NOMO-1 treated with DMSO at 0.1 percent for 48 hours (cell line): ENCODE measurements around the gene FAM163B.

Experiments used
- DNase-seq: peaks from one replicate; lab custom pipeline; 2025; ENCODE audit not compliant: unreplicated experiment; lab: John Stamatoyannopoulos, UW

Gene FAM163B

DNA sequence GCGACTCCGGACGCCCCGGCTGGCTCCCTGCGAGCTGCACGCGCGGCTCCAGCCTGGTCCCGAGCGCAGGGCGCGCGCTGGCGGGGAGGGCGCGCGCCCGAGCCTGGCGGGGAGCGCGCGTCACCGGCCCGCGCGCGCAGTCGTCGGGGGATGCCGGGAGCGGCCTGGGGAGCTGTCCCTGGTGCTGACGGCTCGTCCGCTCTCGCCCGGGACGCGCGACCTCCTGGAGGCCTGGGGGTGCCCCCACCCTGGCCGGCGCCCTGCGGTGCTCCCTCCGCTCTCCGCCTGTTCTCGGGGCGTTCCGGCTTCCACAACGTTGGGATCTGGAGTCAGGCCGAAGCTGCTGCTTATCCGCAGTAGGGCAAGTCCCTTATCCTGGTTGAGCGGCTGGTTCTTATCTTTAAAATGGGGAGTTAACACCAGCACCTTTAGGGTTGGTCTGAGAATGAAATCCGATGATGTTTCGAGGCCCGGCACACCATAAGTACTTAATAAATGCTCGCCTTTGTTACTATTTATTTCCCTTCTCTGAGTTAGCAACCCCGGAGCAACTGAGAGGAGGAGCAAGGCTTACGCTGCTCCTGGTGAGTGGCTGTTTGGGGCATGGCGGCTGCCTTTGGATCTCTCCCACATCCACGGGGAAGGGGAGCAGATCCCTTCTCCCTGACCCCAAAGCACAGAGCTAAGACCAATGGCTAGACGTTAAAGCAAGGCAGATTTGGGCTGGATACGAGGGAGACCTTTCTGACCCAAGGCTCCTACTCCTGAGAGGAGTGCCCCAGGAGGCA is at the start of gene FAM163B:
FAM163B (minus strand) TSS at position 79 of the 788 bp plus-strand sequence. CDS start 29,166 bp downstream, outside the sequence.
- no peak for DNase-seq

DNA sequence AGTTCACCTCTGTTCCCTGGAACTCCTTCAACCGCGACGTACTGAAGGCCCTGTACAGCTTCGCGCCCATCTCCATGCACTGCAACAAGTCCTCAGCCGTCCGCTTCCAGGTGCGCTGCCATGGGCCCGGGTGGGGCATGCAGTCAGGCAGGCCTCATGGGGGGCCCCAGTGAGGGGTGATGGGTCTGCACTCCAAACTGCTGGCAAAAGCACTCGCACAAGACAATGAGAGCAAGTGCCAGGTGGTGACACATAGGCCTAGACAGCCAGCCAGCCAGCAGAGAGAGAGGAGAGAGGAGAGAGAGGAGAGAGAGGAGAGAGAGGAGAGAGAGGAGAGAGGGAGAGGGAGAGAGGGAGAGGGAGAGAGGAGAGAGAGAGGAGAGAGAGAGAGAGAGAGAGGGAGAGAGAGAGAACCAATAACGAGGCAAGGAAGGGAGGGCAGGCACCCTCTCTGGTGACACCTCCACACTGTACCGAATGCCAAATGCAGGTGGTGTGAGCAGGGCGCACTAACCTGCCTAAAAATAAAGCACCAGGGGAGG is 48.0 kb upstream of the FAM163B start:
- DNase-seq, result no peak

DNA sequence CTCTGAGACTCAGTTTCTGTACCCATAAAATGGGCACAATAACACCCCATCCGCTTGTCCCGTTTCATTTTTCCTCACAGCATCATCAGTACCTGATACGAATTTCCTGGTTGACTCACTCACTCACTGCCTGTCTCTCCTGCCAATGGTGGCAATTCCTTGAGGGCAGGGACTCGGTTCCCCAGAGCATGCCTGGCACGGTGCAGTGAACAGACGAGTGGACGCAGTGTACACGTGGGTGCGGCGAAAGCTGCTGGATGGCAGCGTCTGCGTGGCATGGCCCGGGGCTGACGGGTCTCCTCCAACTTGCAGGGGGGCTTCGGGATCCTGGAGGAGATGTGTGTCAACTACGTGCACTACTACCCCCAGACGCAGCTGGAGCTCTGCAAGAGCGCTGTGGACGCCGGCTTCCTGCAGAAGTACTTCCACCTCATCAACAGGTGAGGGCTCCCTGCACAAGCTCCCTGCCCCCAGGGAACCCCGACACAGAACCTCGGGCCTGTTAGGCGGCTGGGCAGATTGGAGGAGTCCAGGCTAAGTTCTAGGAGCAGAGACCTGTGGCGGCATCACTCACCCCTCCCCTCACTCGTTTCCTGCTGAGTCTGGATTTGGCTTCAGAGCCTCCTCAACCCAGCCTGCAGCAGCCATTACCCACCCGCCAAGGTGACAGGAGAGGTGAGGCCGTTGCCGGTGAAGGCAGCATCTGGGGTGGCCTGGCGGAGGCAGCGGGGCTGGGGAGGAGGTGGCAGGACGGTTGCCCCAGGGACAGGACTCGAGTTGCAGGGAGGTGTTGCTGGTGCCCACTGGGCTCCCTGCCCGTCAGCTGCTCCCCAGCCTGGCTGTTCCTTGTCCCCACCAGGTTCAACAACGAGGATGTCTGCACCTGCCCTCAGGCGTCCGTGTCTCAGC is 47.3 kb upstream of the FAM163B start:
- DNase-seq, result no peak

DNA sequence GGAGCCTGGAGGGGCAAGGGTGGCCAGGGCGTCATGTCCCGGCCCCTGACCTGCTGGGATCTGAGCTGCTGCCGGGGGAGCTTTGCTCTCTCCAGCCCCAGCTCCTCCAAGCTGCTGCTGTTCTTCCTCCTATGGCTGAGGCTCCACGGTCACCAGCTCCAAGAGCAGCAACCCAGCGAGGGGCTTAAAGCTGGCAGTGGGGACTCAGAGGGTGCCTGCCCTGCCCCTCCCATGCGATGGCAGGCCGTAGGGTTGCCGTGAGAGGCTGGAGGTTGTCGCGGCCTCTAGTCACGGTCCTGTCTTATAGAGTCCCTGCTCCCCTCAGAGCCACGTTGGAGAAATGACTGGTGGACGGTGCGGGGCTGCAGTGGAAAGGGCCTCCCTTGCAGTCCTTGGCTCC is 46.5 kb upstream of the FAM163B start:
- no peak for DNase-seq

DNA sequence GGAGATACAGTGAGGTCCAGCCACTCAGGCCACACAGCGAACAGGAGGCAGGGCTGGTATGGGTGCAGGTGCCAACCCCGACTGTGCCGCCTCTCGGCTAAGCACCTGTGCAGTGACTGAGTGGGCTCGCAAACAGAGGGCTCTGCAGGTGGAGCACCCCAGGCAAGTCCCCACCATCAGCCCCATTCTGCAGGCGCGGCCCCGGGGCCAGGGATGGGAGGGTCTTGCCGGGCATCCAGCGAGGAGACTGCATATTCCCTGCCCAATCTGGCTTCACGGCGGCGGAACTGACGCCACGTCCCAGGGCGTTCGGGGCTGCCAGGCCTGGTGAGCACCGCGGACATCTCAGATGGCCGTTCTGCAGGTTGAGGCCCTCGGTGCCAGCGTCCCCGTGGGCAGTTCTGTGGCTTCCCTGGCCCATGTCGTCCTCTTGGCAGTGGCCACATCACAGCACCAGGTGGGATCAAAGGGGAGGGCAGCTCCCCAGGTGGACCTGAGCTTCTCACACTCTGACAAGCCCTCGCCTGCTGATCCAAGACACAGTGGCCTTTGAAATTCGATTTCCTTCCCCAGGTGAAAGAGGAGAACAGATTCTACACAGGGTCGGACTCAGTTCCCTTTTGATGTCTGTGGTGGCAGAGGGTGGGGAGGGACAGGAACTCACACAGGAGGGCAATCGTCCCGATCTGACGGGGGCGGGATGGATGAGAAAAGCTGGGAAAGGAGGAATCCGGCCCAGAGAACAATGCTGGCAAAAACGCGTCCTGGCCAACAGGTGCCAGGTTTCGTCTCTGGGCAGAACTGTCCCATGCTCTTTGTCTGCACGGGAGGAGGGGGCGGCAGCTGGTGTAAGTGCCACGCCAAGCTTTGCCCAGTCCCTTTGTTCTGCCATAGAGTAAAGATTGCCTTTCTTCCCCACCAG is 45.8 kb upstream of the FAM163B start:
- DNase-seq, result no peak

DNA sequence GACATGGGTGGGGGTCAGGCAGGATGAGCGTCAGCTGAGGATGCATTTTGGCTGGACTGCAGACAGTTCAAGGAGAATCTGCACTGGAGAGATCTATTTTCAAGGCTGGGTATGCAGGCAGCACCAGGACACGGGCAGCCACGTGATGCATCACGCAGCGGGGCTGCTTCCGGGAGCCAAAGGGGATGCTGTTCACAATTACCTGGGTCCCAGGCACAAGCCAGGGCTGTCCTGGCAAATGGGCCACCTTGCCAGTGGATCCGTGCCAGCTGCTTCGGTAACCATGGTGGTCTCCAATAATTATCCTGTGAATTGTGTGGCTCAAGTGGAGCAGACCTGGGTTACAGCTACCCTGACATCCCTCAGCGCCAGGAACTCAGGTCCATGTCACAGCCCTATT is 44.4 kb upstream of the FAM163B start:
- DNase-seq, result no peak

DNA sequence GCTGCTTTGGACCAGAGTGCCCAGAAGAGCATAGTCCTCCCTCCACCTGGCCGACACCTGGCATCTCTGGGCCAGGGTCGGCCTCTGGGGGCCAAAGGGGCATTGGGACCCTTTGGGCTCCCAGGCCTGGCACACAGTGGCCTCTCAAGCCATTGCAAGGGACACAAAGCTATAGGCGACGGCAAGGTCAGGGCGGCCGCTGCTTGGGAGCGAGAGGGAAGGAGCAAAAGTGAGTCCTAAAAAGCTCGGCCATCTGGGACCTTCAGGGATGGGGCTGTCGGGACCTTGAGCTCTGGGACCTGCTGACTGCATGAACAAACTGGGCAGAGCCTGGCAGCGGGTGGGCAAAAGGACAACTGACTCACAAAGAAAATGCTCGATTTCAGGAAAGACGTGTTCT is 40.8 kb upstream of the FAM163B start:
- DNase-seq, result no peak

DNA sequence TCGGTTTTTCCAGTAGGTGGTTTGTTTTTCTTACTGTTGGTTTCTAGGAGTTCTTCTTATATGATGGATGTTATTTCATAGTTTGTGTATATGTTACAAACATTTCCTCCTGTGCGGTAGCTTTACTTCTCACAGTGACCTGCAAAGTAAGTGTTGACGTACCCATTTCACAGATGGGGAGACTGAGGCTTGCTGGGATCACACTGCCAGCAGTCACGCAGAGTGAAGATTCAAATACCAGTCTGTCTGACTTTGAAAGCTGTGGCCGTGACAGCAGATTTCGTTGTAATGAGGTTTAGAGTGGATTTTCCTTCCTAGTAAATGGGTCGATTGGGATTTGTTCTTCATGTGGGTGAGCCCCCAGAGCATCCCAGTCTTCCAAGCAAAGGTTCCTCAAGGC is 40.0 kb upstream of the FAM163B start:
- DNase-seq, result no peak

DNA sequence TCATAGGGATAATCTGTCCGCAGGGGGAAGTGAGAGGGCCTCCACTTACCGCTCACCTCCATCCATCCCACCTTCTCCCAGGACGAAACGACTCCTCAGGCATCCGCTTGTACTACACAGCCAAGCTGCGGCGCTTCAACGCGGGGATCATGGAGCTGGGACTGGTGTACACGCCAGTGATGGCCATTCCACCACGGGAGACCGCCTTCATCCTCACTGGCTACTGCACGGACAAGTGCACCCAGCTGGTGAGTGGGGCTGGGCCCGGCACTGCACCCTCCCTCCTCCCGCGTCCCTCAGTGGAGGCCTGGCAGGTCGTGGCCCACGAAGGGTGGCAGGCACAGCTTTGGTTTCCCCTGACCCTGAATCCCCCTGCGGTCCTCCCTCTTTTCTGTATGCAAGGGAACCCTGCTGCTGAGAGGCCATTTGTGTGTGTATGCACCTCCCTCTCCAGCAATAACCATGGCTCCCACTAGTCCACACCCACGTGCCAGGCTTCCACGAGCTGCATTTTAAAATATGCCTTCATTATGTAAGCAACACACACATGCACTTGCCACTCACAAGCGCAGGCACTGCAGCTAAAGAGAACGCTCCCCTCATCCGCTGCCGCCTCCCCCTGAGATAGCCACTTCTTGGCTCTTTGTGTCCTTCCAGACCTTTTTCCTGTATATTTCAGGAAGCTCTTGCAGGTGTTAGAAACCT is 38.7 kb upstream of the FAM163B start:
- DNase-seq, result no peak

DNA sequence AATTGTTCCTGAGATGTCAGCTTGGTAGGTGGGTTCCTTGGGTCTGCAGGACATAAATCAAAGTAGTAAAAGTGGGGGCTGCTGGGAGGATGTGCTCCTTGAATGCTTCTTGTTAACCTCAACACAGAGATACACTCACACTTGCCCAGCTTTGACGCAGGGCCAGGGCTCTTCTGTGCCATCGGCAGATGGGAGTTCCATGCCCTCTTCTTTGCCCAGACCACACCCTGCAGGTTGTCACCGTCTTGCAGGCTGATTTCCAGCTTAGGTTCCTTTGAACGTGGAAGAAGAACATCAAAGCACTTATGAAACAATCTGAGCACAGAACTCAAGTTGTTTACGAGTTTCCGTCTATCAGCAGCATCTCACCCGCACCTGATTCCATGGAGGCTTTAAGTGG is 38.0 kb upstream of the FAM163B start:
- DNase-seq, result no peak

DNA sequence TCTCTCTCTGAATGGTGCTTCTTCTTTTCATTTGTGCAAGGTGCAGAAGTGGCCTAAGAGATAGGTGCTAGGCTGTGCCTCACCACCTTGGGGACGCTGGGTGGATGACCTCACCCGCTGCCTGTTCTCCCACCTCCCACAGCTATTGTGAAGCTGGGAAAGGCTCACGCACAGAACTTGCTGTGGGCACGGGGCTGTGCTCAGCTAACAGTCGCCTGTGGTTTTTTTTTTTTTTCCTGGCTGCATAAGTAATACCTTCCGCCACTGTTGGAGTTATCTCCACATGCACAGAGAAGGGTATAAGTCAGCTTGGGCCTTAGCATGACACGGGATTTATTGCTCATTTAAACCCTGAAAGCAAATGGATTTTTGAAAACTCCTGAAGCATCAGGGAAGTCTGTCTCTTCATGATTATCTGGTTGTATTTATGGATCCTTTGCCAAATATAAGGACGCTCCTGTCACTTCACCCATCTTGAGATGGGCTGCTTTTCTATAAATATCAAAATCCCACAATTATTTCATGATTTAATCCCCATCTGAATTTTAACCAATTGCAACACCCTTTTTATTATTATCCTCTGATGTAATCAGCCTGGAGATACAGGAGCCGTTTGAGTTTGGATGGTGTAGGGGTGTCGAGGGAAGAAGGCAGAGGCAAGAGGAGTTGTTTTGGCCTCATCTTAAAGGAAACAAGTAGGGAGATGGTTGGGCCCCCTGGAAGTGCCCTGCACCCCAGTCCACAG is 36.0 kb upstream of the FAM163B start:
- DNase-seq, result no peak

DNA sequence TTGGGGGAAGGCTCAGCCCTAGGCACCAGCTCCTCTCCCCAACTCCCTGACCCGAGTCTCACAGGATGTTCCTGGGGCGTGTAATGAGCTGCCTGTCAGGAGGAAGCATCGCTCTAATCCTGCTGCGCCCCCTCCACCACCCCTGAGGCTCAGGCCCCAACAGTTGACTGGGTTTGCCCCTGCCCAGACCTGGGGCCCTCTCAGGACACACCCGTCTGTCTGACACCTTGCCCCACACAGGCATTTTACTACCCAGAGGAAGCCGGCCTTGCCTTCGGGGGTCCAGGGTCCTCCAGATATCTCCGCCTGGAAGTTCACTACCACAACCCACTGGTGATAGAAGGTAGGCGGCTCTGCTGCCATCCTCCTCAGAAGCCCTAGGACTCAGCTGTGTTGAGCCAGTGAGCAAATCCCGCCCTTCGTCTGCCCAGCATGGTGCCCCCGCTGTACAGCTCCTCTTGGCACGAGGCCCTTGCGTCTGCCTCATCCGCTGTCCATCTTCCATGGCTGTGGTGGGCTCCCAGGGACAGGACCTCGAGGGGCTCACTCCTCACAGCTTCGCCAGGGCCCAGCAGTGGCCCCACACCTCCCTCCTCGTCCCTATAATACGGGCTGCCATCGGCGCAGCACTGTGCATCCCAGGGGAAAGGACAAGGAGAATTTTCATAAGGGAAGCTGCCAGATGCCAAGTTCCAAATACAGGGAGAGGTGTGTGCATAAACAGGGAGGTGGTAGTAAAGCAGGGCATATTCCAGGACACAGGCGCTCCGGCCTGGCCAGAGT is 35.0 kb upstream of the FAM163B start:
- no peak for DNase-seq

DNA sequence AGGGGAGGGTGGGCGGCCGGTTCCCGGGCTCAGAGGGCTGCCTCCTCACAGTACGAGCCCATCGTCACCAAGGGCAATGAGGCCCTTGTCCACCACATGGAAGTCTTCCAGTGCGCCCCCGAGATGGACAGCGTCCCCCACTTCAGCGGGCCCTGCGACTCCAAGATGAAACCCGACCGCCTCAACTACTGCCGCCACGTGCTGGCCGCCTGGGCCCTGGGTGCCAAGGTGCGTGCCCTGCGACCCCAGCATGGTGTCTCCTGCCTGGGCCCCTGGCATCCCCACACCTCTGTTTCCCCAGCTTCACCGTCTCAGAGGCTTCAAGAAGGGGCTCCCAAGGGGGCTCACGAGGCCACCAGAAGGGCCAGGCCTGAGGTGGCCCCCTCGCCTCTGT is 34.2 kb upstream of the FAM163B start:
- DNase-seq, result no peak

DNA sequence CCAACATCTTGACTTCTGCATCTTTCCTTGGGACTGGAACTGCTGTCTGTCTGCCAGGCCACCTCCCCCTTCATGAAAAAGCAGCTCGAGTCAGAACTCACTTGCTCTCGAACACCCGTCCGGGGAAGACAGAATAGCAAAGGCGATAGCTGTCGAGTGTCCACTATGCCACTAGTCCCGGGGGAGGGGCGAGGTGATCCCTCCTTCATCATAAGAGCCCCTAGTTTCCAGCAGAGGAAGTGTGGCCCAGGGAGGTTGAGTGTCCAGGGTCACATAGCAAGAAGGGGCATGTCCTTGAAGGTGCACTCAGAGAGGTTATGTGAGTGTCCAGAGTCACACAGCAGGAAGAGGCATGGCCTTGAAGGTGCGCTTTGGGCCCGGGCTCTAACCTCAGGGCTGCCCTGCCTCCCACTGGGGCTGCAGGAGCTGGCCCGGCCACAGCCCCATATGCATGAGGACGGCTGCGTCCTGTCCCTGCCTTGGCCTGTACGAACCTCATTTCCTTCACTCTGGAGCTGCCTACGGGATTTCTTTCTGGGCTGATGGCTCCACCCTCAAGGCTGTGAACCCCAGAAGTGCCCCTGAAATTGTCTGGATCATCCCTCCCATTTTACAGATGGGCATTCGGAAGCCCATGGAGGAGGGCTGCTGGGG is 33.6 kb upstream of the FAM163B start:
- no peak for DNase-seq

DNA sequence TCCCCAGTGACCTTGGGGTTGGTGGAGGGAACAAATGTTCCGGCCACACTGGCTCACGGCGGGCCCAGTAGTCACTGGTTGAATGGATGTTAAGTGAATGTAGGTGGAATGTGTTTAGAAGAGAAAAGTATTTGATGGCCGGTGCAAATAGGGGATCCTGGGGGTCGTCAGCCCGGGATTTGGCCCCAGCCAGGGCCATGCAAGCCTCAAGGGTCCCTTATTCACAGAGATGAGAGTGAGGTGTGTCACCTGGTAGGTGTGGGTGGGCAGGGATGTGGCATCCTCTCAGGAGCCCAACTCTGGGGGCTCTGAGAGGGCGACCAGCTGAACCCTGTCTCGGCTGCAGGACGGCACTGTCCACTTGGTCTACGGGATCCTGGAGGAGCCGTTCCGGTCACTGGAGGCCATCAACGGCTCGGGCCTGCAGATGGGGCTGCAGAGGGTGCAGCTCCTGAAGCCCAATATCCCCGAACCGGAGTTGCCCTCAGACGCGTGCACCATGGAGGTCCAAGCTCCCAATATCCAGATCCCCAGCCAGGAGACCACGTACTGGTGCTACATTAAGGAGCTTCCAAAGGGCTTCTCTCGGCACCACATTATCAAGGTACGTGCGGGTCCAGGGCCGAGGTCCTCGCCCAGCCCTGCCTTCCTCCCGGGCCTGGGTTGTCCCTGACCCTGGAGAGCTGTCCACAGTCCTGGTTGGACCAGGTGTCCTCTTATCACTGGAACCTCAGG is 32.8 kb upstream of the FAM163B start:
- DNase-seq, result no peak

DNA sequence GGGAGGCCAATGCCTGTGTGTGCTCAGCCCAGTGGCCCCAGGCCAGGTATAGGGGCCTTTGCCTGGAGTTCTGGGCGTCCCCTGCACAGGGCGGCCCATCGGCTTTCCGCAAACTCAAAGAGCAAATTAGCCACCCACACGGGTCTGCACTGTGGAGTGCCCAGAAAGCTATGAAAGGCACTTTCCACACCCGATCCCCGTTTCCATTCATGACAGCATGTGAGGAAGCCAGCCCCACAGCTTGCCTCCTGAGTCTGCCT is 32.1 kb upstream of the FAM163B start:
- no peak for DNase-seq

DNA sequence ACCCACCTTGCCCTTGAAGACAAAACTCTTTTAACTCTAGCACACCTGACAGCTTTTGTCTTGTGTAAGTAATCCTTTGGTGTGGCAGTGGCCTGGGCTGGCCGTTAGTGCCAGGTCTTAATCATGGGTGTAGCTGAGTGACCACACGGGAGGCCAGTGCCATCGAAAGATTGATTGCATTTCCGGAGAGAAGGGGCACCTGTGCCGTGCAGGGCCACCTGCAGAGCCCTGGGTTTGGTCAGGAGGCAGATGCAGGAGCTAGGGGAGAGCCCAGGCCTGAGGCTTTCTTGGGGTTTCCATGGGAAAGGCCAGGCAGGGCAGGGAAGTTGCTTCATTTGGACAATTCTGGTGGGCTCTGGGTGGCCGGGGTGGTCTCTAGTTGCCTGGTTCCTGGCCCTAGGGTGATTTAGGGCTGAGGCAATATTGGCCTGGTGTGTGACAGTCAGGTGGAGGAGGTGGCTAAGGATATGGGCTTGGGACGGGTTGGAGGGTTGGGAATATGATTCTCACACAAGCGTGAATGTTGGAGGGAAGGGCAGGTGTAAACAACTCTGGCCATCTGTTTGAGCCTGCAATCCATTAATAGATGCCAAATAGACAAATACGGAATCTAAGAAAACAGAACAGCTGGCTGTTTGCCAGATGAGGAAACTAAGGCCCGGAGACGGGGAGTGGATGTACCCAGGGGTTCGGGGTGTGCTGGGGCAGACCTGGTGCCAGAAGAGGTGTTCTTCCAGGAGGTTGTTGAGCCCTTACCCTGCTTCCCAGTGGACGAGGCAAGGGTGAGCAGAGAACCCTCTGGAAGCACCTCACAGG is 31.6 kb upstream of the FAM163B start:
- DNase-seq, result no peak
